ENCODE measurements around the gene CRADD. TPM values are rescaled to one million over a fixed set of nuclear protein-coding genes. Genes with fewer than 3 reads are reported as not detected.

CRADD gene
- total RNA-seq, 1 experiment from 2014 or later = 7.6 TPM

GRCh38 chr12:93733358-93733757, 56.2 kb downstream of the CRADD start:
- no peaks in the 10 kb centered on the region for H3K79me1 ChIP-seq (ENCODE audit: insufficient read depth, low read depth, low read length, poor library complexity, severe bottlenecking)
- H2BK5ac ChIP-seq (ENCODE audit: insufficient read length, low read length) = no peak overlapping the region
- H3K36me3 Mint-ChIP-seq (ENCODE audit: insufficient read depth in 1 of 3, low read depth in 3 of 3) = peaks cover 0 to 4% (median 3%) of the 10 kb centered on the region in 3 experiments; a peak in 4 of 7 replicates
- WGBS (ENCODE audit: extremely low coverage, insufficient read length, low lambda C conversion rate) = no CpG with 5 or more reads among the region's 3 CpGs
- no peak overlapping the region for H3K27ac ChIP-seq (ENCODE audit: insufficient read length, low read depth, low read length)
- H3K4me2 ChIP-seq (ENCODE audit: insufficient read depth, insufficient read length, low read length) = no peak overlapping the region
- H3K4ac ChIP-seq (ENCODE audit: low read depth, low read length) = no peak overlapping the region
- no peak overlapping the region for H2AFZ ChIP-seq (ENCODE audit: low read length)
- no peak overlapping the region for H3K23ac ChIP-seq (ENCODE audit: insufficient read length, low read depth, low read length)
- no peaks in the 10 kb centered on the region; a peak in 2 of 5 replicates for H3K9me3 Mint-ChIP-seq
- H3K14ac ChIP-seq (ENCODE audit: insufficient read depth, low read length) = no peak overlapping the region
- no peak overlapping the region for H3K27ac Mint-ChIP-seq
- H3K9me3 ChIP-seq (ENCODE audit: control insufficient read depth, low read depth, low read length) = no peaks in the 10 kb centered on the region
- no peak for DNase-seq
- H3K79me2 ChIP-seq (ENCODE audit: insufficient read depth, low read length) = no peaks in the 10 kb centered on the region
- no peak overlapping the region for H2BK12ac ChIP-seq (ENCODE audit: insufficient read length, low read depth, low read length)
- no peak overlapping the region for H3K9ac ChIP-seq (ENCODE audit: extremely low read depth, insufficient read length, low read length)
- no peak overlapping the region for H2BK20ac ChIP-seq (ENCODE audit: low read depth, low read length, poor library complexity, severe bottlenecking)
- H2BK15ac ChIP-seq (ENCODE audit: low read depth, low read length) = no peak overlapping the region
- no peak overlapping the region for H4K5ac ChIP-seq (ENCODE audit: insufficient read length, low read depth, low read length)
- H2BK120ac ChIP-seq (ENCODE audit: low read depth, low read length, poor library complexity, severe bottlenecking) = no peak overlapping the region
- TF ChIP-seq CTCF (conservative IDR thresholded peaks at IDR 0.05) = no peak
- peaks cover 16 to 19% of the 10 kb centered on the region in 2 experiments for H3K4me1 Mint-ChIP-seq
- H3K27me3 Mint-ChIP-seq (ENCODE audit: low read depth) = no peaks in the 10 kb centered on the region; the same call in 1 of the 2 replicates
- H3K56ac ChIP-seq (ENCODE audit: insufficient read length, low read depth, low read length) = no peak overlapping the region
- H3K4me3 Mint-ChIP-seq = no peak overlapping the region
- H4K20me1 ChIP-seq (ENCODE audit: control insufficient read depth, insufficient read depth, insufficient read length) = no peaks in the 10 kb centered on the region
- no peak overlapping the region for H3T11ph ChIP-seq (ENCODE audit: low read length)
- no peak overlapping the region for H4K91ac ChIP-seq (ENCODE audit: insufficient read length, low read depth, low read length)
- no peak overlapping the region for H3K18ac ChIP-seq (ENCODE audit: insufficient read length, low read depth, low read length)
- H3K23me2 ChIP-seq (ENCODE audit: insufficient read length, low read depth, low read length, poor library complexity, severe bottlenecking) = no peaks in the 10 kb centered on the region
- no peak overlapping the region for H4K8ac ChIP-seq (replicated peaks; ENCODE audit: insufficient read length, low read depth, low read length)
- H3K27me3 ChIP-seq (ENCODE audit: insufficient read depth, low read length) = no peaks in the 10 kb centered on the region
- H2AK5ac ChIP-seq (ENCODE audit: insufficient read length, low read length) = no peak overlapping the region
- H3K4me1 ChIP-seq (ENCODE audit: insufficient read depth, low read length) = no peaks in the 10 kb centered on the region

Measured in H9 (cell line).